ENCODE results near the gene PTGES2.

DNA sequence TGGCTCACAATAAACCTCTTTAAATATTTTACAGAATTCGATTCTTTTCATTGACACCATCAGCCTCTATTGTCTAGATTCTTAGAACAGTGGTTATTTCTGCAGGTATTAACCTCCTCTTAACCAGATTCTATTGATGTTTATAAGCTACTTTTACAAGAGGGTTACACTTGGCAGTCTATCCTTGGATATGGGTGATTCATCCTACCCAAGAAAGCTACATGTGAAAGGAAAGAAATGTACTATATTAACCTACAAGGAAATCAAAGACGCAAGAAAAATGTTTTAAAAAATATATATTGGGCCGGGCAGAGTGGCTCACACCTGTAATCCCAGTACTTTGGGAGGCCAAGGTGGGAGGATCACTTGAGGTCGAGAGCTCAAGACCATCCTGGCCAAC lies 42.8 kb downstream of the PTGES2 start:
- TF ChIP-seq SREBF1 (IDR thresholded peaks at IDR 0.05; ENCODE audit: borderline replicate concordance, low read depth, low read length) (no peak), RAD21 (CRISPR knock-in tag; conservative IDR thresholded peaks at IDR 0.05 in 1 of 2, IDR thresholded peaks at IDR 0.05 in 1 of 2) (no peak), REST (IDR thresholded peaks at IDR 0.05; ENCODE audit: borderline replicate concordance) (no peak), REST (CRISPR knock-in tag; IDR thresholded peaks at IDR 0.05; ENCODE audit: low read depth) (no peak), SETDB1 (IDR thresholded peaks at IDR 0.05; ENCODE audit: low read length) (no peak), ZFX (CRISPR knock-in tag; IDR thresholded peaks at IDR 0.05) (no peak), CHCHD3 (CRISPR knock-in tag; IDR thresholded peaks at IDR 0.05) (no peak)
- TF ChIP-seq, protein P1, sequence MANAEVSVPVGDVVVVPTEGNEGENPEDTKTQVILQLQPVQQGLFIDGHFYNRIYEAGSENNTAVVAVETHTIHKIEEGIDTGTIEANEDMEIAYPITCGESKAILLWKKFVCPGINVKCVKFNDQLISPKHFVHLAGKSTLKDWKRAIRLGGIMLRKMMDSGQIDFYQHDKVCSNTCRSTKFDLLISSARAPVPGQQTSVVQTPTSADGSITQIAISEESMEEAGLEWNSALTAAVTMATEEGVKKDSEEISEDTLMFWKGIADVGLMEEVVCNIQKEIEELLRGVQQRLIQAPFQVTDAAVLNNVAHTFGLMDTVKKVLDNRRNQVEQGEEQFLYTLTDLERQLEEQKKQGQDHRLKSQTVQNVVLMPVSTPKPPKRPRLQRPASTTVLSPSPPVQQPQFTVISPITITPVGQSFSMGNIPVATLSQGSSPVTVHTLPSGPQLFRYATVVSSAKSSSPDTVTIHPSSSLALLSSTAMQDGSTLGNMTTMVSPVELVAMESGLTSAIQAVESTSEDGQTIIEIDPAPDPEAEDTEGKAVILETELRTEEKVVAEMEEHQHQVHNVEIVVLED (CRISPR knock-in tag; IDR thresholded peaks at IDR 0.05), result no peak
